Posterior cingulate gyrus (tissue), 11 donors: ENCODE data around the gene DCAF7.
A peak's percentile ranks its signal among the peaks of the same experiment; 100 is the strongest.

Experiments used
- DNase-seq, 10 donors: peaks; one replicate each; pipeline versions ENCODE4 v3.0.0 to v3.0.0-alpha.2; 2020 to 2021; ENCODE audit warnings: mixed read lengths in 3 of 10
- intact Hi-C: fragments of 100-400 bp; cut with DNase I; formaldehyde crosslinking; loops from one replicate; pipeline ENCODE4 v1.15.1; 2023

DCAF7 gene, protein sequence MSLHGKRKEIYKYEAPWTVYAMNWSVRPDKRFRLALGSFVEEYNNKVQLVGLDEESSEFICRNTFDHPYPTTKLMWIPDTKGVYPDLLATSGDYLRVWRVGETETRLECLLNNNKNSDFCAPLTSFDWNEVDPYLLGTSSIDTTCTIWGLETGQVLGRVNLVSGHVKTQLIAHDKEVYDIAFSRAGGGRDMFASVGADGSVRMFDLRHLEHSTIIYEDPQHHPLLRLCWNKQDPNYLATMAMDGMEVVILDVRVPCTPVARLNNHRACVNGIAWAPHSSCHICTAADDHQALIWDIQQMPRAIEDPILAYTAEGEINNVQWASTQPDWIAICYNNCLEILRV

DNA sequence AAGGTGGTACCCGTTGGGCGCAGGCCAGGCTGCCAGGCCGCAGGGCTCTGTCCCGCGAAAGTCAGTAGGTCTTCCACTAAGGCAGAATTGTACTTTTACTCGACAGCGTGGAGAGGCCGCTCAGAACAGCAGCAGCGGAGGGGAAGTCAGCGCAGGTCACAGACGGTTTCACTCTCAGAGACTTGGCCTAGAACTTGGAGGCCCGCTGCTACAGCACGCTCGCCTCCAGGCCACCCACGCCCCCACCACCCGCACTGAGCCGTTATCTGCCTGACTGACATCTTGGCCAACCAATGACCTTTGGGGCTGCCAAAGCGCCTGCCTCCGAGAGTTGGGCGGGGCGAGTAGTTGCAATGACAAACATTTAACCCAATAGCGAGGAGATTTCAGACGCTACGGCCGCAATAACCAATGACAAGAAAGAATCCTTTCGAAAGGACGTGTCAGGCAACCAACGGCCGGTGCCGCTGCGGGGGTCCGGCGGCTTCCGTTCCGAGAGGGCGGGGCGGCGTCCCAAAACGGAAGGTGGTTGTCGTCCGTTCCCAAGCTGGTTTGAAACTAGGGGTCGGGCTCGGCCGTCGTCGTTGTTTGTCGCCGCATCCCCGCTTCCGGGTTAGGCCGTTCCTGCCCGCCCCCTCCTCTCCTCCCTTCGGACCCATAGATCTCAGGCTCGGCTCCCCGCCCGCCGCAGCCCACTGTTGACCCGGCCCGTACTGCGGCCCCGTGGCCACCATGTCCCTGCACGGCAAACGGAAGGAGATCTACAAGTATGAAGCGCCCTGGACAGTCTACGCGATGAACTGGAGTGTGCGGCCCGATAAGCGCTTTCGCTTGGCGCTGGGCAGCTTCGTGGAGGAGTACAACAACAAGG lies at the start of gene DCAF7:
DCAF7 (plus strand) TSS at position 532 of the 871 bp plus-strand sequence; CDS start at position 733, 201 bp downstream.
- peak; percentile 99 to 100 (median 99) for DNase-seq
- intact Hi-C loops: loop anchor here (5.0 to 10.0 kb wide), 2 partner anchors 72 to 105 kb away; partner anchors contain the start of genes CYB561 and MAP3K3

DNA sequence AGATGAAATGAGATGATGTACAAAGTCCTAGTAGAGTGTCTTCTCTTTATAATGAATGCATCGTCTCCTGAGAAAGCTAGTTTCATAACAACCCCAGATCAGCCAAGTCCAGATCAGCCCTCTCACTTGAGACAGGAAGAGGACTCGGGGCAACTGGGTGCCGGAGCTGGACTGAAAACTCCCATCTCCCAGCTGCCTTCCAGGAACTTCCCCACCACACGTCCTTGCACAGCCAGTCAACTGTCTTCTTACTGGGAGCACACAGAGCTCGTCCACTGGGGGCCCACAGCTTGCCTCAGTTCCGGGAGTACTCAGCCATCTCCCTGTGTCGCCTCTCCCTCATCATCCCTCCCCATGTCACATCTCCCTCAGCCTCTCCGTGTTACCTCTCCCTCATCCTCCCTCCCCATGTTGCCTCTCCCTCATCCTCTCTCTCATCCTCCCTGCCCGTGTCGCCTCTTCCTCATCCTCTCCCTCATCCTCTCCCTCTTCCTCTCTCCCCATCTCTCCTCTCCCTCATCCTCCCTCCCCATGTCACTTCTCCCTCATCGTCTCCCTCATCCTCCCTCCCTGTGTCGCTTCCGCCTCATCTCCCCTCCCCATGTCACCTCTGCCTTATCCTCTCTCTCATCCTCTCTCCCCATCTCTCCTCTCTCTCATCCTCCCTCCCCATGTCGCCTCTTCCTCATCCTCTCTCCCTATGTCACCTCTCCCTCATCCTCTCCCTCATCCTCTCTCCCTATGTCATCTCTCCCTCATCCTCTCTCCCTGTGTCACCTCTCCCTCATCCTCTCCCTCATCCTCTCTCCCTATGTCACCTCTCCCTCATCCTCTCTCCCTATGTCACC lies 49.5 kb upstream of the DCAF7 start:
- intact Hi-C loops: no loop called here
- no peak for DNase-seq

DNA sequence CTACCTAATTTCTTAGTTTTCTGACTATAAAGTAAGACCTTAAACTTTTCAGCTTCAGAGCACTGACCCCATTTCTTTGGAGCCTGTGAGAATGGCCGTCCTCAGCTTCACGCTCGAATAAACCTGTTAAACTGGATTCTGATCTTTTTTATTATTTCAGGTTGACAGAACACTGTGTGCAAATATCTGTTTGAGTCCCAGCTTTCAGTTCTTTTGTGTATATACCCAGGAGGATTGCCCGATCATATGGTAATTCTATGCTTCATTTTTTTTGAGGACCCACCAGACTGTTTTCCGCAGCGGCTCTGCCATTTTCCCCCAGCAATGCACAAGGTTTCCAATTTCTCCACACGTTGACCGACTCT lies 47.0 kb upstream of the DCAF7 start:
- intact Hi-C loops: no loop called here
- no peak for DNase-seq

DNA sequence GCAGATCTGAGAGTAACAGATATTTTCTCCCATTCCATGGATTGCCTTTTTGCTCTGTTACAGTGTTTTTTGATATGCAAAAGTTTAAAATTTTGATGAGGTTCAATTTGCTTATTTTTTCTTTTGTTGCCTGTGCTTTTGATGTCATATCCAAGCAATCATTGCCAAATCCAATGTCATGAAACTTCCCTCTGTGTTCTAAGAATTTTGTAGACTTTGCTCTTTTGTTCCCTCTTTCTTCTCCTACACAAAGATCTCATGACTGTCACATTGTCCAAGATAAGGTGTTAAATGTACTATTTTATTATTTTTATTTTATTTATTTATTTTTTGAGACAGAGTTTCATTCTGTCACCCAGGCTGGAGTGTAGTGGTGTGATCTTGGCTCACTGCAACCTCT lies 46.0 kb upstream of the DCAF7 start:
- intact Hi-C loops: no loop called here

DNA sequence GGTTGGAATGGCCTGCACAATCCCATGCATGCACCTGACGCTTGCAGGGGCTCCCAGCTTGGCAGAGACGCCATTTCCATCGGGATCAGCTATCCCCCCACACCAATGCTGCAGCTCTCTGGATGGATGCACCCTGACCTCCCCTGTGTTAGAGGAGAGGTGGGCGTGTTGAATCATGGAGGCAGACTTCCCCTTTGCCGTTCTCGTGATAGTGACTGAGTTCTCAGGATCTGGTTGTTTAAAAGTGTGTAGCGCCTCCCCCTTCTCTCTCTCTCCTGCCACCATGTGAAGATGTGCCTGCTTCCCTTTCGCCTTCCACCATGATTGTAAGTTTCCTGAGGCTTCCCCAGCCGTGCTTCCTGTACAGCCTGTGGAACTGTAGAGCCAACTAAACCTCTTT lies 44.9 kb upstream of the DCAF7 start:
- intact Hi-C loops: no loop called here

More for the DNA sequence above, 46.0 kb upstream of the DCAF7 start:
- DNase-seq: no peak

DNA sequence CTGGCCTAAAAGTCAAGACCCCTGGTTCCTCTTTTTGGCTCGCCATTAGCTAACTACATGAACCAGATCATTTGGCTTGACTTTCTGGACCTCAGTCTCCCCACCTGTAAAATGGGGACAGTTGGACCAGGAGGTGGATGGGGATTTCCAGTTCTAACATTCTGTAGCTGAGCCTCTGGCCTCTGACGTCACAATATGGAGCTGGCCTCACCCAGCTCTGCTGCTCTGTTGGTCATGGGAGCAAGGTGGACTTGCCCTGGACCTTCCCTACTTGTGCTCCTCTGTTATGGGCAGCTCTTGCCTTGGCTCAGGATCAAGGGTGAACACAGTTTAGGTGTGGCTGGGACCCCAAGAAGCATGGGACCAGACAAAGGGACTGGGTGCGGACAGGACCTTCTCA lies 43.6 kb upstream of the DCAF7 start:
- intact Hi-C loops: no loop called here
- DNase-seq: no peak

More for the DNA sequence above, 44.9 kb upstream of the DCAF7 start:
- DNase-seq: no peak

DNA sequence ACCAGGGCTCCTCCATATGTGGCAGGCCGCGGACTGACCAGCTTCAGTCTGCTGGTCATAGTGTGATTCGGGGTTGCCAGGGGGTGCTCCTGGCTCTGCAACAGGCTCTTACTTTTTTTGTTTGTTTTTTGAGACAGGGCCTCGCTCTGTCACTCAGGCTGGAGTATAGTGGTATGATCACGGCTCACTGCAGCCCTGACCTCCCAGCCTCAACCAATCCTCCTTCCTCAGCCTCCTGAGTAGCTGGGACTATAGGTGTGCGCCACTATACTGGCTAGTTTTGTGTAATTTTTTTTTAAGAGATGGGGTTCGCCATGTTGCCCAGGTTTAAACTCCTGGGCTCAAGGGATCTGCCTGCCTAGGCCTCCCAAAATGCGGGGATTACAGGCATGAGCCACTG lies 38.9 kb upstream of the DCAF7 start:
- intact Hi-C loops: no loop called here
- no peak for DNase-seq

DNA sequence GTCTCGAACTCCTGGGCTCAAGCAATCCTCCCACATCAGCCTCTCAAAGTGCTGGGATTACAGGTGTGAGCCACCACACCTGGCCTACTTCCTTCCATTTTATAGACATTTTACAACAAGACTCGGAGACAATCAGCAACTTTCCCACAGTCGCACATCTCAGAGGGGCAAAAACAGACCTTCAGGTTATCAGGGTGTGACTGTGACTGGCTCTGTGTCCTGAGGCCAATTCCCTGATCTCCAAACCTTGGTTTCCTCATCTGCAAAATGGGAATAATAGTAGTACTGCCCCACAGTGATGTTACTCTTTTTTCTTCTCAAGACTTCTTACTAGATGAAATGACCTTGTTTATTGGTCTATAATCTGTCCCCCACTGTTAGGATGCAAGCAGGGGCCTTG lies 37.9 kb upstream of the DCAF7 start:
- no peak for DNase-seq
- intact Hi-C loops: no loop called here

DNA sequence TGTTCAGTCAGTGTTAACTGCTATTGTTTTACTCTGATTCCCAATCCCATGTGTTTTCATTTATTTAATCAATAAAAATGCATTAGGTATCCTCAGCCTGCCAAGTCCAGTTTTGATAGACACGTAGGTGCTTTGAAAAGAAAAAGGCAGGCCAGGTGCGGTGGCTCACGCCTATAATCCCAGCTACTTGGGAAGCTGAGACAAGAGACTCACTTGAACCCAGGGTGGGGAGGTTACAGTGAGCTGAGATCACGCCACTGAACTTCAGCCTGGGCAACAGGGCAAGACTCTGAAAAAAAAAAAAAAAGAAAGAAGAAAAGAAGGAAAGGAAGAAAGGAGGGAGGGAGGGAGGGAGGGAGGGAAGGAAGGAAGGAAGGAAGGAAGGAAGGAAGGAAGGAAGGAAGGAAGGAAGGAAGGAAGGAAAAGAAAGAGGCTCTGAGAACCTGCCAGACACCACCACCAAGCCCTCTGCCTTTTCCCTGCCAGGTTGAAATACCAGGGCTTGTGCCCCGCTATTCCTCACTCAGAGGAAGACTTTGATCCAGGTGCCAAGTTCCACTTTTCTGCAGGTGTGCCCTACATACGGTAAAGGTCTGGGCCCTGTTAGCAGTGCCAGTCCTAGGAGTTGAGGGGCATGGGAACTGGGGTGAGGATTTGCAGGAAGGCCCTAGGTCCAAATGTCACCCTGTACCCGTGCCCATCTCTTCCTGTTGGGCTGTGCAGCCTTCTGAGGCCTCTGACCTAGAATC lies 37.2 kb upstream of the DCAF7 start:
- no peak for DNase-seq
- intact Hi-C loops: no loop called here

DNA sequence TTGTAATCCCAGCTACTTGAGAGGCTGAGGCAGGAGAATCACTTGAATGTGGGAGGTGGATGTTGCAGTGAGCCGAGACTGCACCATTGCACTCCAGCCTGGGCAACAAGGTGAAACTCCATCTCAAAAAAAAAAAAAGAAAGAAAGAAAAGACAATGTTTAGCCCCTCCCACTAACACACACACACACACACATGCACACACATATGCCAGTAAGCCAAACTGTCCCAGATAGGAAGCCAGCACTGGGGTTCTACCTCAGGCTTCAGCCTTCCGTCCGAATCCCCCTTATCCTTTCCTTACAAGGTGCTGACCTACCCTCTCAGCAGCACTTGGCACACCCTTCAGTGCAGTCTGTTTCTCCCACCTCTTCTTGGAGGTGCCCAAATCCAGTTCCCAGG lies 35.8 kb upstream of the DCAF7 start:
- DNase-seq: no peak
- intact Hi-C loops: no loop called here

DNA sequence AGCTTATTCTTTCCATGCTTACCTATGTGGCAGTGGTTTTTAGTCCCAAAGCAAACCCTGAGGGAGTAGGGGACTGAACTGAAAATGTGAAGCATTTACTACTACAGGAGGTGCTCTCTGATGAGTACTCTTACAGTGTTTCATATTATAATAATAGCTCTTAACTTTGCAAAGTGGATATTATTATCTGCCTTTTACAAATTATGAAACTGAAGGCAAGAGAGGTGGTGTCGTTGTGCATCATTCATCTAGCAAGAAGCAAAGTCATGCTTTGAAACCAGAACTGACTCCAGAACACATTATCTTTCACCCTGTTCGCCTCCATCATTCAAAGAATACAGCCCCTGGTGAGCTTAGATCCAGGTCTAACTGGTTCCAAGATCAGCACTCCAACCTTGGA lies 35.3 kb upstream of the DCAF7 start:
- DNase-seq: no peak
- intact Hi-C loops: no loop called here

DNA sequence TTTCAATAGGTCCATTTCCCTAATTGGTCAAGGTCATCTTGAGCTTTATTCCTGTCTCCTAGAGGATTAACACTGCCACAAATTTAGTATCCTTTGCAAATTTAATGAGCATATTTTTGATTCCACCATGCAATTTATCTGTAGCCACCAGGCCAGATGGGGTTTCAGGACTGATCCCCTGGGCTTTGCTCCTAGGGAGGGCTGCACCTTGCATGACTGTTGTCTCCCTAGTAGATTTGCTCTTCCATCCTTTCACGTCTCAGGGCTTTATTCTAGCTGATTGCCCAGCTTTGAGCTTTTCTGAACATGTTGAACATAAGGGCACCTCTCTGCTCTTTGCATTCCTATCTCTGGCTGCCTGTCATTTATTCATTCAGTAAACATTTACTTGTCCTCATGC lies 34.9 kb upstream of the DCAF7 start:
- intact Hi-C loops: no loop called here
- no peak for DNase-seq

DNA sequence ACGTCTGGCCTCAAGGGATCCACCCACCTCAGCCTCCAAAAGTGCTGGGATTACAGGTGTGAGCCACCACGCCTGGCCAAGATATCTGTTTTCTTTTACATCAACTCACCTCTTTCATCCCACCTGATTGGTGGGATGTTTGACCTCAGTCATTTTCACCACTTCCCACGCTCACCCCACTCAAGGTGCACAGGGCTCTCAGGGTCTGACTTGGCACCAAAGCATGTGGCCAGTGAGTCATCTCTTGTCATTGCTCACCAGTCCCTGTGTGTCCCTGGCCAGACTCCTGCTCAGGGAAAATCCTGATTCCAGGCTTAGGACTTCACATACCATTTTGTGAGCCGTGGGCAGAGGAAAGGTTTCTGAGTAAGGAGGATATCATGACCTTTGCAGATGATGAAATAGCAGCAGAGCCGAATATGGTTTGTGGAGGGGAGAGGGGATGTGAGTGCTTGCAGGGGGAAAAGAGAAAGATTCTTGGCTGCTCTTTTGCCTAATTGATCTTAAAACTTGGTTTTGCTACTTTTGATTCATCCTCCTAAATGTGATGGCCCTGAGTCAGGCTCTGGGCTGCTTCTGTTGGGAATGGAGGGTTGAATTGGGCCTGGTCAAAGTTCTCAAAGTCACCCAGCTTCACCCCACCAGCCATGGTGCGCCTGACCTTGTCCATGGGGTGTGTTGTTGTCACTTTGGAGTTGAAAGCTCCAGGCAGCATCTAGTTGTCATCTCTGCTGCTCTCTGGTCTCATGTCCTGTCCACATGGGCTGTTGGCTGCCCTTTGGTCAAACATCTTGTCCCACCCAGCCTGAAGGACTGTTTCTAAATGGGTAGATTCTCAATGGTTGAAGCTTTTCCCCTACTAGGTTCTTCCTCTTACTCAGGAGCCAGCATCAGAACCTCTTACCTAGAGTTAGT lies 33.1 kb upstream of the DCAF7 start:
- DNase-seq: no peak
- intact Hi-C loops: no loop called here

DNA sequence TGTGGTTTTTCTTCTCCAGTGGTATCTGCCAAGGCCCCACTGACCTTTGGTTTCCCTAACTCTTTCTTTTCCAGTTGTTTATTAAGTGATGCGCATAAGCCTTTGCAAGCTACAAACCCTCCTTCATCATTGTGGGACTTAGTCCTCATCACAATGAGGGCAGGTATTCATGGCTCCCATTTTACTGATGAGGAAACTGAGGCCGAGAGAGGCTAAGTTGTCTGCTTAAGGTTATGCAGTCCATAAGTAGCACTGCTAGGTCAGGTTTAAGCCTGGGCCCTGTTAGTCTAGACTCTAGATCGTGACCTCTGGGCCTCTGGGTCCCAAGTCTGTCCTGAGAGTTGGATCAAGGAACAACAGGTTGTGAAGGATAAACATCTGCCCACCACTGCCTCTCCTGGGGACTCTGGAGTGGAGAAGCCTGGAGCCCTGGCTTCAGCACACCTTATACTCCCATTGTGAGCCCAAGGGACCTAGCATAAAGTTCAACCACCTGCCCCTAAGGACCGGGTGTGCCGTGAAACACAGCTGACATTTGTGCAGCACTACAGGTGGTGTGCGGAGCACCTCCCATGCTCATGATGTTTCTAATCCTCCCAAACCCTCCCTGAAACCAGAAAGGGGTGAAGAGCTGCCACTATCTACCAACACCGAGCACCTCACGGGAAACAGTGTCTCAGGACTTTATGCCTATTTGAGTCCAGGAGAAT lies 32.3 kb upstream of the DCAF7 start:
- intact Hi-C loops: no loop called here
- no peak for DNase-seq

DNA sequence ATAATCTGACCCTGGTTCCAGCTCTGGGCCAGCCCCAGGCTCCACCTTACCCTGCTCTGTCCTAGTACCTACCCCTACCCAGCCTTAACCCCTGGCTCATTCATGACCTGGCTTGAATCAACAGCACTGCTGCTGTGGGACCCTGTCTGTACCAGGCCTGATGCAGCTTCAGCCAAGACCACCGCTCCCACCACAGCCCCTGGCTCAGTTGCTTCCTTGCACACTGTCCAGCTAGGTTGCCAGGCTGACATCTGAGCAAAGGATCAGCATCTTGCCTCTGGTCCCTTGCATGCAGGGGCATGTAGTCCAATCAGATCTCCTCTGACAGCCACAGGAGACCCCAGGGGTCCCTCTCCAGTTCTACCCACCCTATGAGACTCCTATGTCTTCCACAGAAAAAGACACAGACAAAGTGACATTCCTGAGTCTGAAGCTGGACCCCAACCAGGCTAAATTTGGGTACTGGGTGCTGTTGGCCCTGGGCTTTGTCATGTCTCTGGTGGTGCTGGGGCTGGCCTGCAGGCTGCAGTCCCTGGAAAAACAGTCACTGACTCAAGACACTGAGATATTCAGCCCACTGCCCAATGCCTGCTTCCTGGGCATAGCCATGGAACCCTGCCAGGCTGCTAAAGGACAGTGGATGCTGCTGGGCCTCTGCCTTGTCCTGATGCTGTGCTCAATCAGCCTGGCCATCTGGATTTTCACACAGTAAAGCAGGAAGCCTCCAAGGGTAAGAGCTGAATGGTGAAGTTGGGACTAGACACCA lies 31.0 kb upstream of the DCAF7 start:
- DNase-seq: no peak
- intact Hi-C loops: no loop called here

DNA sequence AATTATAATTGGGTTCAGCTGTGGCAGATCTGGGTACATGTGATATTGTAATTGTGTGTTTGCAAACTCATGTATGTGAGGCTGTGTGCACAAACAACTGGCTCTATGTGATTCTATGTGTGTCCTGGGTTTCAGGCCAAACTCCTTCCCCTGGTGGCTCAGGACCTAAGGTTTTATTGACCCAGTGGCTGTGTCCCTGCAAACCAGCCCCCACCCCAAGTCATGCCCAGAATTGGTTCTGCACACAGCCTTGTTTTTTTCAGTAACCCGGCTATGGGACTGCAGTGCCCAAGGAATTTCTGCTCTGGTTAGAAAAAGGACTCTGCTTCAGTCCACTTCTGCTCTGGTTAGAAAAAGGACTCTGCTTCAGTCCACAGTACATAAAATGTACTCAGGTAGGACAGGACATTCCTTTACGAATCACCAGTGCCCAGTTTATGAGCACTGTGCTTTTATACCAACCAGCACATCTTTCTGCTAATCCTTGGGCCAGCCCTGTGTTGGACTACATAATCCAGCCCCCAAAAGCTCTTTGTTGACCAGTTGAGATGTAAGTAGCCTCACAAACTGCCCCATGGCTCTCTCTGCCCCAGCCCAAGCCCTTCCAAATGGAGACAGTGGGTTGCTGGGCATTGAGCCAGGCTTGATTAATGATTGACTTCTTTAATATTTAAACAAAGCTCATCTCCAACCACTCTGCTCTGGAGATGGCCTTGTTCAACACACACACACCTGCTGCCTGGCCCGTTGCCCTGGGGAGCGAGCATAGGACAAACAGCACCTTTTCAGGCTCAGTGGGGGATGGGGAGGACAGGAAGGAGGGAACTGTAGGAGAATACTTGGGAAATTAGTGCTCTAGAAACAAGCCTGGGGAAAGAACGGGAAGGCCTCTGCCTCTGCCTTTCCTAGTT lies 30.1 kb upstream of the DCAF7 start:
- no peak for DNase-seq
- intact Hi-C loops: no loop called here
